Lung (tissue), 12 donors: ENCODE measurements around the gene CDH23. TPM values are rescaled to one million over a fixed set of nuclear protein-coding genes. Genes with fewer than 3 reads are reported as not detected.

Experiments
- ATAC-seq: fragments of 200-7000 bp; cut with Tn5 transposase; one replicate; pipeline ENCODE4 v1.9.1; 2020; ENCODE audit warnings: moderate number of reproducible peaks; ENCODE audit not compliant: insufficient read depth, low FRiP score
- DNase-seq, 3 donors: peaks; one replicate each; pipeline ENCODE4 v3.0.0-alpha.2; 2013 to 2017
- H3K27ac ChIP-seq, 2 donors: one replicate each; pipeline ENCODE4 v1.5.1; 2013; ENCODE audit warnings: mild to moderate bottlenecking in 2 of 2, moderate library complexity in 2 of 2, control low read depth in 1 of 2, inconsistent platforms in 1 of 2, low read depth in 1 of 2, low read length in 1 of 2
- H3K27me3 ChIP-seq, 3 donors: one replicate each; pipeline ENCODE4 v1.5.1; 2013; ENCODE audit warnings: low read length in 2 of 3; ENCODE audit not compliant: control insufficient read depth in 3 of 3, insufficient read depth in 3 of 3
- H3K36me3 ChIP-seq, 4 donors: one replicate each; pipeline ENCODE4 v1.5.1; 2013; ENCODE audit warnings: low read length in 4 of 4, mild to moderate bottlenecking in 1 of 4, moderate library complexity in 1 of 4; ENCODE audit not compliant: control insufficient read depth in 4 of 4, insufficient read depth in 4 of 4
- H3K4me1 ChIP-seq, 5 donors: one replicate each; pipeline ENCODE4 v1.5.1; 2013; ENCODE audit warnings: low read length in 5 of 5, mild to moderate bottlenecking in 2 of 5, moderate library complexity in 1 of 5; ENCODE audit not compliant: control insufficient read depth in 5 of 5, insufficient read depth in 5 of 5
- H3K4me3 ChIP-seq: one replicate; pipeline ENCODE4 v1.5.1; 2013; ENCODE audit warnings: mild to moderate bottlenecking, control low read depth, moderate library complexity
- H3K9ac ChIP-seq, 2 donors: one replicate each; pipeline ENCODE4 v1.5.1; 2013; ENCODE audit warnings: low read length in 2 of 2, control low read depth in 1 of 2; ENCODE audit not compliant: insufficient read depth in 1 of 2
- H3K9me3 ChIP-seq, 4 donors: one replicate each; pipeline ENCODE4 v1.5.1; 2013; ENCODE audit warnings: low read length in 3 of 4, mild to moderate bottlenecking in 1 of 4, moderate library complexity in 1 of 4; ENCODE audit not compliant: control insufficient read depth in 4 of 4, insufficient read depth in 3 of 4
- CTCF ChIP-seq: IDR thresholded peaks from 2 replicates; pipeline ENCODE4 v1.5.1; 2012; ENCODE audit warnings: mild to moderate bottlenecking; ENCODE audit errors: control extremely low read depth, extremely low read depth
- WGBS, 2 donors: extraction: QIAGEN DNeasy Blood & Tissue Kit; methylation state at CpG; one replicate each; pipeline ENCODE4 v1.1.7; 2013; 5-methylcytosine and 5-hydroxymethylcytosine counted together
- polyA plus RNA-seq, 2 donors: library from polyadenylated mRNA; stranded (reverse); fragments of 200-250 nt; gene quantifications; one replicate each; pipeline ENCODE4 v1.2.1, GENCODE V29; 2013
- total RNA-seq, 2 donors: library from RNA; depleted of rRNA in 1 of 2; stranded (reverse); fragments of >200 nt in 1 of 2; gene quantifications; one replicate each; pipeline ENCODE4 v1.2.1, GENCODE V29; 2014 to 2021
- donor health status: control.
- donor health status: control.
- donor health status: Bipolar disorder and iron deficiency.
- donor health status: healthy.
- donor health status: DM: yes; HTN: yes; CAD: no.

Gene CDH23
- total and polyA plus RNA-seq, 4 donors: 4.5 to 29.5 (median 6.0) TPM

GRCh38 chr10:71442859-71443570, 46.3 kb downstream of the CDH23 start:
- no peaks in the 10 kb centered on the region for H3K36me3 ChIP-seq
- H3K27ac ChIP-seq: no peak overlapping the region
- no peak for TF ChIP-seq CTCF
- no peaks in the 10 kb centered on the region for H3K9me3 ChIP-seq
- DNase-seq (no peak), ATAC-seq (no peak)
- WGBS, 2 donors: 88 to 91% methylated on average over 15 of the region's 15 CpGs
- H3K27me3 ChIP-seq: no peaks in the 10 kb centered on the region
- no peak overlapping the region for H3K9ac ChIP-seq
- H3K4me1 ChIP-seq: peaks cover 0 to 6% (median 0%) of the 10 kb centered on the region in 5 donors
- H3K4me3 ChIP-seq: no peak overlapping the region

- Histone ChIP-seq H3K9me3 (no peaks in the 10 kb centered on the region), H3K4me3 (no peak overlapping the region), H3K4me1 (peaks cover 0 to 1% (median 0%) of the 10 kb centered on the region in 5 donors), H3K27me3 (no peaks in the 10 kb centered on the region), H3K36me3 (no peaks in the 10 kb centered on the region), H3K27ac (no peak overlapping the region), H3K9ac (no peak overlapping the region)
- WGBS, 2 donors: 69 to 80% methylated on average over 10 of the region's 10 CpGs
- ATAC-seq: no peak
- peak in 2 of 3 donors; percentile 26 to 46 for DNase-seq
- TF ChIP-seq CTCF: no peak
Observed at GRCh38 chr10:71443676-71444075, 47.0 kb downstream of the CDH23 start.

- no peak overlapping the region for H3K27ac ChIP-seq
- H3K4me1 ChIP-seq: no peaks in the 10 kb centered on the region
- DNase-seq (no peak), ATAC-seq (no peak)
- TF ChIP-seq CTCF: no peak
- no peak overlapping the region for H3K9ac ChIP-seq
- no peaks in the 10 kb centered on the region for H3K27me3 ChIP-seq
- no peaks in the 10 kb centered on the region for H3K9me3 ChIP-seq
- H3K36me3 ChIP-seq: no peaks in the 10 kb centered on the region
- WGBS, 2 donors: 83 to 87% methylated on average over 4 of the region's 4 CpGs
- H3K4me3 ChIP-seq: no peak overlapping the region
Observed at GRCh38 chr10:71444284-71445054, 47.7 kb downstream of the CDH23 start.
